GM06990 (cell line): ENCODE data around the gene CCL15.
"Not testable (repeated sequence)": the region's sequence is repeated elsewhere in the genome, so short reads cannot be mapped to it uniquely, and the experiment has no call there.

Experiments
- DNase-seq: peaks from one replicate; pipeline ENCODE4 v3.0.0-alpha.2; 2011; ENCODE audit not compliant: insufficient read length; ENCODE audit errors: extremely low read depth
- H3K27me3 ChIP-seq: replicated peaks from 2 replicates; pipeline ENCODE4 v1.6.0; 2011; ENCODE audit warnings: low read length; ENCODE audit not compliant: control insufficient read depth, insufficient read depth
- H3K36me3 ChIP-seq: 2 replicates; pipeline ENCODE4 v1.5.1; 2011; ENCODE audit warnings: low read length; ENCODE audit not compliant: control insufficient read depth, insufficient read depth
- H3K4me3 ChIP-seq: replicated peaks from 2 replicates; pipeline ENCODE4 v1.5.1; 2011; ENCODE audit warnings: low read depth, mild to moderate bottlenecking, control low read depth, low read length
- TF ChIP-seq, protein P1 (sequence below): IDR thresholded peaks from 2 replicates; pipeline ENCODE4 v1.5.1; 2011; ENCODE audit warnings: low read length, control low read depth, mild to moderate bottlenecking, inconsistent platforms; ENCODE audit not compliant: insufficient read depth, poor library complexity, severe bottlenecking

CCL15 gene

DNA sequence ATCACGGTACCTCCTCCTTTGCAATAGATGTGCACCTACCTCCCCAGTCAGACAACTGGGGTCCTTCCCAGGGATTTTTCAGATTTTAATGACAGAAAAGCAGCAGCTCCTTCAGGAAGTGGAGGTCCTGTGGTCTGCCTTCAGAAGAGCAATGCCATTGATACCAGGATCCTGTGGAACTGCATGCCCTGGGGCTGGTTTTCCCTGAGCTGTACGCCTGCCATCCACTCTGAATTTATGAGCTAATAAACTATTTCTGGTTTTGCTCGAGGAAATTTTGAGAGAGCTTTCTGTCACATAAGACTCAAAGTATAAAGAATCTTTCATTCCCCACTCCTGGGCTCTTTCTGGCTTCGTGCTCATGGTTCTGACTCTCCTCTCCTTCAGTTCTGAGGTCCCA is 26.4 kb upstream of the CCL15 start:
- TF ChIP-seq, protein P1, sequence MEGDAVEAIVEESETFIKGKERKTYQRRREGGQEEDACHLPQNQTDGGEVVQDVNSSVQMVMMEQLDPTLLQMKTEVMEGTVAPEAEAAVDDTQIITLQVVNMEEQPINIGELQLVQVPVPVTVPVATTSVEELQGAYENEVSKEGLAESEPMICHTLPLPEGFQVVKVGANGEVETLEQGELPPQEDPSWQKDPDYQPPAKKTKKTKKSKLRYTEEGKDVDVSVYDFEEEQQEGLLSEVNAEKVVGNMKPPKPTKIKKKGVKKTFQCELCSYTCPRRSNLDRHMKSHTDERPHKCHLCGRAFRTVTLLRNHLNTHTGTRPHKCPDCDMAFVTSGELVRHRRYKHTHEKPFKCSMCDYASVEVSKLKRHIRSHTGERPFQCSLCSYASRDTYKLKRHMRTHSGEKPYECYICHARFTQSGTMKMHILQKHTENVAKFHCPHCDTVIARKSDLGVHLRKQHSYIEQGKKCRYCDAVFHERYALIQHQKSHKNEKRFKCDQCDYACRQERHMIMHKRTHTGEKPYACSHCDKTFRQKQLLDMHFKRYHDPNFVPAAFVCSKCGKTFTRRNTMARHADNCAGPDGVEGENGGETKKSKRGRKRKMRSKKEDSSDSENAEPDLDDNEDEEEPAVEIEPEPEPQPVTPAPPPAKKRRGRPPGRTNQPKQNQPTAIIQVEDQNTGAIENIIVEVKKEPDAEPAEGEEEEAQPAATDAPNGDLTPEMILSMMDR: no peak
- H3K27me3 ChIP-seq: no peaks in the 10 kb centered on the region; the same call in 1 of the 2 replicates
- H3K36me3 ChIP-seq: no peaks in the 10 kb centered on the region
- H3K4me3 ChIP-seq: no peak overlapping the region
- DNase-seq: no peak

DNA sequence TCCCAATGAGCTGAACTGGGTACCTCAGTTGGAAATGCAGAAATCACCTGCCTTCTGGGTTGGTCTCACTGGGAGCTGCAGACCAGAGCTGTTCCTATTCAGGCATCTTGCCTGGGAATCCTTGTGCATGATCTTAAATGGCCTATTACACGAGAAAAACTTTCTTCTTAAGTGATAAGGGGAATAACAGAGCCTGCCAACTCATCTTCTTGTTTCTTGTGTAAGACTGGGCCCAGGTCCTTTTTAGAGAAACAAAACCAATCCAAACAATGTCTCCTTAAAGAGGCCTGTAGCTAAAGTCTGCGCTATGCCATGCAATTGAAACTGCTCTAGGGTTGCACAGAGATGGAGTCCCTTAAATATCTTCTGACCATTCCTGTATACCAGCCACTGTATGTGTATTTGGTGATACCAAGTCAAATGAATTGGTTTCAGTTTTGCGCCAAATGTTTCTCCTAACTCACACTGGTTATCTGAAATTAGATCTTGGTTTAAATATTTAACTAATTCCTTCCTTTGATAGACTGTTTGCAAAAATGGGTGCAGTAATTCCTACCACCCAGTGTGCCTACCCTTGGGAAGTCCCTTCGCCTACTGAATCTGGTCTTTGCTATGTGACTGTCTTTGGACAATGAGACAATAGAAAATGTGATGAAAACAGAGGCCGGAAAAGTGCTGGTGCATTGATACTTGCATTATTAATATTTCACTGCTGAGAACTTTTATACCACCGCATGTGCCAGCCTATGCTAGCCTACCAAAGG is 22.9 kb upstream of the CCL15 start:
- Histone ChIP-seq H3K36me3 (no peaks in the 10 kb centered on the region), H3K4me3 (no peak overlapping the region), H3K27me3 (no peaks in the 10 kb centered on the region; the same call in 1 of the 2 replicates)
- no peak for DNase-seq
- TF ChIP-seq, protein P1: no peak

GRCh38 chr17:36019423-36019822 is 18.1 kb upstream of the CCL15 start:
- H3K4me3 ChIP-seq: no peak overlapping the region
- TF ChIP-seq, protein P1: no peak
- H3K27me3 ChIP-seq: no peaks in the 10 kb centered on the region
- no peaks in the 10 kb centered on the region for H3K36me3 ChIP-seq
- no peak for DNase-seq

- H3K4me3 ChIP-seq: no peak within 1 kb of the TSS
- no peaks in the 10 kb centered on the region for H3K36me3 ChIP-seq
- no peaks in the 10 kb centered on the region for H3K27me3 ChIP-seq
- TF ChIP-seq, protein P1: peak; percentile 13
- no peak for DNase-seq
Observed at GRCh38 chr17:36017799-36018198, 16.4 kb upstream of the CCL15 start, which contains the start of gene CCL23. Gene CCL23 (minus strand): TSS chr17:36017972. CDS start chr17:36017897, 75 bp downstream.

GRCh38 chr17:36016555-36016954 is 15.2 kb upstream of the CCL15 start:
- DNase-seq: no peak
- TF ChIP-seq, protein P1: no peak
- no peak overlapping the region for H3K4me3 ChIP-seq

DNA sequence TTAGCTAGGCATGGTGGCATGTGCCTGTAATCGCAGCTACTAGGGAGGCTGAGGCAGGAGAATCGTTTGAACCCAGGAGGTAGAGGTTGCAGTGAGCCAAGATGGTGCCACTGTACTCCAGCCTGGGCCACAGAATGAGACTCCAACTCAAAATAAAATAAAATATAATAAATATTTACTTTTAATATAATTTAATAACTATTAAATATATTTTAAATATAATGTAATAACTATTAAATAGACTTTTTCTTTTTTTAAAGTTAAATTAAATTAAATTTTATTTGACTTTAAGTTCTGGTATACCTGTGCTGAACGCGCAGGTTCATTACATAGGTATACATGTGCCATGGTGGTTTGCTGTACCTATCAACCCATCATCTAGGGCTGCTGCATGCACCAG is 14.5 kb upstream of the CCL15 start:
- H3K4me3 ChIP-seq, H3K27me3 ChIP-seq, DNase-seq, H3K36me3 ChIP-seq: not testable (repeated sequence)

More at GRCh38 chr17:36016555-36016954, 15.2 kb upstream of the CCL15 start:
- Histone ChIP-seq H3K36me3 (no peaks in the 10 kb centered on the region), H3K27me3 (no peaks in the 10 kb centered on the region)
